Progenitor cell of endocrine pancreas (in vitro differentiated cells): ENCODE results near the gene MYMX. TPM values are rescaled to one million over a fixed set of nuclear protein-coding genes. Genes with fewer than 3 reads are reported as not detected.

Source experiments
- DNase-seq: peaks from one replicate; pipeline ENCODE4 v3.0.0; 2021; ENCODE audit warnings: low spot score; ENCODE audit not compliant: unreplicated experiment
- H3K27ac Mint-ChIP-seq: 2 replicates; pipeline ENCODE4 v1.8.0; 2021; ENCODE audit warnings: mild to moderate bottlenecking, moderate library complexity, mixed read lengths
- H3K27me3 Mint-ChIP-seq: 2 replicates; pipeline ENCODE4 v1.8.0; 2021; ENCODE audit warnings: mixed read lengths
- H3K36me3 Mint-ChIP-seq: 2 replicates; pipeline ENCODE4 v1.8.0; 2022; ENCODE audit warnings: mixed read lengths; ENCODE audit not compliant: insufficient read depth
- H3K4me1 Mint-ChIP-seq: 2 replicates; pipeline ENCODE4 v1.8.0; 2021; ENCODE audit warnings: low read depth, mixed read lengths
- H3K4me3 Mint-ChIP-seq: 2 replicates; pipeline ENCODE4 v1.8.0; 2021; ENCODE audit warnings: low read depth, mild to moderate bottlenecking, moderate library complexity, mixed read lengths
- H3K9me3 Mint-ChIP-seq: 2 replicates; pipeline ENCODE4 v1.8.0; 2021; ENCODE audit warnings: low read depth, mixed read lengths
- total RNA-seq: library from RNA; stranded (reverse); gene quantifications from 2 replicates; pipeline ENCODE4 v1.2.1, GENCODE V29; 2021
- TF ChIP-seq, protein P1 (sequence below): fragments of 200-600 bp; sonication (generic); IDR thresholded peaks from one replicate; pipeline ENCODE4 v1.5.0; 2021; ENCODE audit warnings: antibody characterized with exemption, mild to moderate bottlenecking; ENCODE audit not compliant: unreplicated experiment

Gene MYMX
- total RNA-seq, 1 donor from 2014 or later = not detected

DNA sequence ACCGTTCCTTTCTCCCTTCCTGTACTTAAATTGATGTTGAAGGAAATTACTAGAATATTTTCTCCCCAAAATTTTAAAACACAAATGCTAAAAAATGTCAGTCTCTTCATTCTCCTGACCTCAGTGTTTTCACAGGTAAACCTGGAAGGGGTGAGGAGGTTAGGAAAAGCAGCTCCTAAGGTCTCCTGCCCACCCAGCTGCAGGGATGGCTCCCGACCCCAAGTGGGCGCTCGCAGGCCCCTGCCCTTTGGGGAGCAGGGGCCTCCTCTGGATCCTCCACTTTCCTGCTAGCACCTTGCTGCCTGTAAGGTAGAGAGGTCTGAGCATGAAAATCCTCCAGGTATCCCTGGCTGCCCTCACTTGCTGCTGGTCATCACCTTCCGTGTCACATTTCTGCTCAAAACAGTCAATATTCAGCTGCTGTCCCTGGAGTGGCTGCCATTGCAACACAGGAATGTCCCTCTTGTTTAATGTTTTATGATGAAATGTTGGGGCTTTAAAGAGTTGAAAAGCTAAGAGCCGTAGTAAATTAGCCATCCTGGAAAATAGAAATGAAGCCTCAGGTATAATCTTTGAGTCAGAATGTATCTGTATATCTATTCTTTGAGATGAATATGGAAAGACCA, 19.3 kb downstream of the MYMX start:
- Mint-ChIP-seq H3K9me3 (no peaks in the 10 kb centered on the region), H3K27ac (no peak overlapping the region), H3K36me3 (peaks cover 5% of the 10 kb centered on the region)

GRCh38 chr6:44237021-44237812, 20.5 kb downstream of the MYMX start:
- peak; percentile 39 for DNase-seq
- no peaks in the 10 kb centered on the region for H3K9me3 Mint-ChIP-seq

More for the DNA sequence above, 19.3 kb downstream of the MYMX start:
- H3K27me3 Mint-ChIP-seq = peaks cover 9% of the 10 kb centered on the region
- H3K4me1 Mint-ChIP-seq = peaks cover 10% of the 10 kb centered on the region
- no peak overlapping the region for H3K4me3 Mint-ChIP-seq
- TF ChIP-seq, protein P1, sequence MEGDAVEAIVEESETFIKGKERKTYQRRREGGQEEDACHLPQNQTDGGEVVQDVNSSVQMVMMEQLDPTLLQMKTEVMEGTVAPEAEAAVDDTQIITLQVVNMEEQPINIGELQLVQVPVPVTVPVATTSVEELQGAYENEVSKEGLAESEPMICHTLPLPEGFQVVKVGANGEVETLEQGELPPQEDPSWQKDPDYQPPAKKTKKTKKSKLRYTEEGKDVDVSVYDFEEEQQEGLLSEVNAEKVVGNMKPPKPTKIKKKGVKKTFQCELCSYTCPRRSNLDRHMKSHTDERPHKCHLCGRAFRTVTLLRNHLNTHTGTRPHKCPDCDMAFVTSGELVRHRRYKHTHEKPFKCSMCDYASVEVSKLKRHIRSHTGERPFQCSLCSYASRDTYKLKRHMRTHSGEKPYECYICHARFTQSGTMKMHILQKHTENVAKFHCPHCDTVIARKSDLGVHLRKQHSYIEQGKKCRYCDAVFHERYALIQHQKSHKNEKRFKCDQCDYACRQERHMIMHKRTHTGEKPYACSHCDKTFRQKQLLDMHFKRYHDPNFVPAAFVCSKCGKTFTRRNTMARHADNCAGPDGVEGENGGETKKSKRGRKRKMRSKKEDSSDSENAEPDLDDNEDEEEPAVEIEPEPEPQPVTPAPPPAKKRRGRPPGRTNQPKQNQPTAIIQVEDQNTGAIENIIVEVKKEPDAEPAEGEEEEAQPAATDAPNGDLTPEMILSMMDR = no peak
- DNase-seq = no peak

DNA sequence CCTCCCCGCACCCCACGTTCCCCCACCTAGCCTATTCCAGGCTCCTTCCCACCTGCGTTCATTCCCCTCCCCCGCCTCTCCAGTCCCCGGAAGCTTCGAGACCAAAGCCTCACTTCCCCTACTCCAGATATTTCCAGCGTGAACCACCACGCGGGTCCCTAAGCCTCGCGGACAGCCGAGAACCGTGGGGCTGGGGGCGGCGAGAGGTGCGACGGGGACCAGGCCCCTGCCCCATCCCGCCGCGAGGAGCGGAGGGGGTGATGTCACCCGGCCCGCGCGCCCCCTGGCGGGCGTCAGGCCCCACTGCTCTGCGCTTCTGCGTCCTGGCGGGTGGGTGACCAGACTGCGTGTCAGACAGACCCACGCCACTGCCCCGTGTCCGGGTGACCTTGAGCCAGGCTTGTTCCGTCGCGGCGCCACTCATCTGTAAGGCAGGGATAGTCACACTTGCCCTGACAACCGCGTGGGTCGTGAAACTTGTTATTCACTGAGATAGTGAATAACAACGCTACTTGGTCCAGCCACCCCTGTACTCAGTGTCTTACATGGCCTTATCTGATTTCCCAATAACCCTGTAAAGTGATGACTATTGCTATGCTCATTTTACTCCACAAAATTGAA, 21.2 kb downstream of the MYMX start:
- H3K27me3 Mint-ChIP-seq = peaks cover 9% of the 10 kb centered on the region
- H3K9me3 Mint-ChIP-seq = no peaks in the 10 kb centered on the region
- H3K4me3 Mint-ChIP-seq = peak overlapping the region; percentile 81
- TF ChIP-seq, protein P1 = peak; percentile 99
- peak; percentile 73 for DNase-seq
- H3K4me1 Mint-ChIP-seq = peaks cover 10% of the 10 kb centered on the region
- H3K36me3 Mint-ChIP-seq = peaks cover under 1% of the 10 kb centered on the region
- H3K27ac Mint-ChIP-seq = peak overlapping the region; percentile 96

More at GRCh38 chr6:44237021-44237812, 20.5 kb downstream of the MYMX start:
- Mint-ChIP-seq H3K4me1 (peaks cover 10% of the 10 kb centered on the region), H3K36me3 (peaks cover 4% of the 10 kb centered on the region), H3K27me3 (peaks cover 9% of the 10 kb centered on the region), H3K27ac (peak overlapping the region; percentile 96), H3K4me3 (peak overlapping the region; percentile 81)
- TF ChIP-seq, protein P1 = no peak

GRCh38 chr6:44238687-44239350, 22.1 kb downstream of the MYMX start:
- TF ChIP-seq, protein P1 = no peak
- no peaks in the 10 kb centered on the region for H3K9me3 Mint-ChIP-seq
- no peak overlapping the region for H3K27ac Mint-ChIP-seq
- H3K36me3 Mint-ChIP-seq = no peaks in the 10 kb centered on the region
- H3K4me1 Mint-ChIP-seq = peaks cover 10% of the 10 kb centered on the region
- DNase-seq = no peak
- H3K27me3 Mint-ChIP-seq = peaks cover 9% of the 10 kb centered on the region
- peak overlapping the region; percentile 13 for H3K4me3 Mint-ChIP-seq

GRCh38 chr6:44243345-44243744, 26.6 kb downstream of the MYMX start:
- peaks cover 9% of the 10 kb centered on the region for H3K4me1 Mint-ChIP-seq
- no peak overlapping the region for H3K27ac Mint-ChIP-seq
- no peak overlapping the region for H3K4me3 Mint-ChIP-seq
- no peak for DNase-seq
- H3K27me3 Mint-ChIP-seq = peaks cover 9% of the 10 kb centered on the region
- H3K9me3 Mint-ChIP-seq = no peaks in the 10 kb centered on the region
- peaks cover 6% of the 10 kb centered on the region for H3K36me3 Mint-ChIP-seq
- TF ChIP-seq, protein P1 = no peak
